Measurements from ENCODE around the gene MOGAT3. TPM values are rescaled to one million over a fixed set of nuclear protein-coding genes. Genes with fewer than 3 reads are reported as not detected.

Gene MOGAT3
- total RNA-seq, 1 experiment from 2014 or later: not detected

- Histone ChIP-seq H4K20me1 (ENCODE audit: insufficient read depth) (peaks cover 23% of the 10 kb centered on the region; the same call in 1 of the 2 replicates), H2AFZ (peak overlapping the region; percentile 94; the same call in 1 of the 2 replicates), H3K27me3 (ENCODE audit: insufficient read depth, low read depth) (no peaks in the 10 kb centered on the region), H3K27ac (no peak overlapping the region), H3K79me2 (ENCODE audit: low read depth) (peaks cover 37% of the 10 kb centered on the region), H3K9me3 (ENCODE audit: insufficient read depth, low read depth) (no peaks in the 10 kb centered on the region), H3K9me2 (ENCODE audit: insufficient read depth) (no peaks in the 10 kb centered on the region), H3K36me3 (ENCODE audit: low read depth) (0 out of 2 replicates have a peak, but pooled peaks cover 9% of the 10 kb centered on the region), H3K4me3 (peak overlapping the region; percentile 98), H3K4me2 (peak overlapping the region; percentile 92), H3K4me1 (replicated peaks; ENCODE audit: insufficient read depth) (peaks cover 16% of the 10 kb centered on the region), H3F3A (ENCODE audit: insufficient read depth, low read depth) (peaks cover 22% of the 10 kb centered on the region; the same call in 1 of the 2 replicates)
- POLR2A ChIA-PET (ENCODE audit: unreplicated experiment): interaction anchor here (0.7 kb wide), 1 partner anchor 57 kb away, joined by 5 read pairs; no protein-coding TSS in a partner anchor
- BruUV-seq (replicated peaks): no TSS peak
- no peak for DNase-seq
- no peak for TF ChIP-seq EZH2 (IDR thresholded peaks at IDR 0.05; ENCODE audit: low read depth)
- TF ChIP-seq CTCF (conservative IDR thresholded peaks at IDR 0.05): peak; percentile 91; the same call in 1 of the 2 replicates
- intact Hi-C loops (cut with micrococcal nuclease; ENCODE audit: unreplicated experiment): loop anchor here (1.0 kb wide), 4 partner anchors 8 to 100 kb away; partner anchors contain the start of gene ZNHIT1
- CTCF ChIA-PET: interaction anchor here (0.5 to 2.1 kb wide), 9 partner anchors 11 to 538 kb away, joined by 3 to 22 read pairs (median 4); partner anchors contain the start of genes PLOD3, POP7, SLC12A9 and ZNHIT1
These were observed 43.0 kb upstream of the MOGAT3 start for GRCh38 chr7:101243646-101244374.

DNA sequence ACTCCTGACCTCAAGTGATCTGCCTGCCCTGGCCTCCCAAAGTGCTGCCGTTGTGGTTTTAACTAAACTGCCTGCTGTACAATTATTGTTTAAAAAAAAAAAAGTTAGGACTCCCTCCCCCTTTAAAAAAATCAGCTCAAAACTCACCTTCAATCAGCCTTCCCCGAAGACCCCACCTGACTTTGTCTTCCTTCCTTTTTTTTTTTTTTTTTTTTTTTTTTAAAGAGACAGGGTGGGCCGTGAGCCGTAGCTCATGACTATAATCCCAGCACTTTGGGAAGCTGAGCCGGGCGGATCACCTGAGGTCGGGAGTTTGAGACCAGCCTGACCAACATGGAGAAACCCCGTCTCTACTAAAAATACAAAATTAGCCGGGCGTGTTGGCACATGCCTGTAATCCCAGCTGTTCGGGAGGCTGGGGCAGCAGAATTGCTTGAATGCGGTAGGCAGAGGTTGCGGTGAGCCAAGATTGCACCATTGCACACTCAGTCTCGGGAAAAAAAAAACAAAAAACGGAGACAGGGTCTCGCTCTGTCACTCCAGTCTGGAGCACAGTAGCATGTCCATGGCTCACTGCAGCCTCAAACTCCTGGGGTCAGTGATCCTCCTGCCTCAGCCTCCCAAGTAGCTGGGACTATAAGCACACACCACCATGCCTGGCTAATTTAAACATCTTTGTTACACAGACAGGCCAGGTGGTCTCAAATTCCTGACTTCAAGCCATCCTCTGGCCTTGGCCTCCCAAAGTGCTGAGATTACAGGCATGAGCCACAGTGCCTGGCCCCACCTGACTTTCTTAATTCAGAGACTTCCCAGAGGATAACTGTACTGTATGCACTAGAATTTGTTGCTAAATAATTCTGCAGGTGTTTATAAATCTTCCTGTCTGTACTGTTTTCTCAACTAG is 40.9 kb upstream of the MOGAT3 start:
- POLR2A ChIA-PET (ENCODE audit: unreplicated experiment): interaction anchor here (0.6 kb wide), 2 partner anchors 9 to 123 kb away, joined by 6 to 25 read pairs; no protein-coding TSS in a partner anchor
- peaks cover 16% of the 10 kb centered on the region for H3K4me1 ChIP-seq (replicated peaks; ENCODE audit: insufficient read depth)
- H2AFZ ChIP-seq: no peak overlapping the region
- intact Hi-C loops (cut with micrococcal nuclease; ENCODE audit: unreplicated experiment): no loop called here
- DNase-seq: no peak
- CTCF ChIA-PET: interaction anchor here (0.6 kb wide), 1 partner anchor 109 kb away, joined by 4 read pairs; no protein-coding TSS in a partner anchor
- H3F3A ChIP-seq (ENCODE audit: insufficient read depth, low read depth): peaks cover 23% of the 10 kb centered on the region; the same call in 1 of the 2 replicates
- peaks cover 16% of the 10 kb centered on the region; the same call in 1 of the 2 replicates for H4K20me1 ChIP-seq (ENCODE audit: insufficient read depth)
- TF ChIP-seq CTCF (conservative IDR thresholded peaks at IDR 0.05): no peak
- TF ChIP-seq EZH2 (IDR thresholded peaks at IDR 0.05; ENCODE audit: low read depth): no peak
- no peaks in the 10 kb centered on the region for H3K9me3 ChIP-seq (ENCODE audit: insufficient read depth, low read depth)
- H3K27ac ChIP-seq: no peak overlapping the region
- H3K79me2 ChIP-seq (ENCODE audit: low read depth): peaks cover 32% of the 10 kb centered on the region
- no peak overlapping the region for H3K4me3 ChIP-seq
- H3K27me3 ChIP-seq (ENCODE audit: insufficient read depth, low read depth): no peaks in the 10 kb centered on the region
- no peaks in the 10 kb centered on the region for H3K9me2 ChIP-seq (ENCODE audit: insufficient read depth)
- 0 out of 2 replicates have a peak, but pooled peaks cover 9% of the 10 kb centered on the region for H3K36me3 ChIP-seq (ENCODE audit: low read depth)
- BruUV-seq (replicated peaks): no TSS peak
- no peak overlapping the region for H3K4me2 ChIP-seq

- H2AFZ ChIP-seq: no peak overlapping the region
- BruUV-seq (replicated peaks): no TSS peak
- no peaks in the 10 kb centered on the region for H3K27me3 ChIP-seq (ENCODE audit: insufficient read depth, low read depth)
- no peaks in the 10 kb centered on the region for H3K9me2 ChIP-seq (ENCODE audit: insufficient read depth)
- H3K36me3 ChIP-seq (ENCODE audit: low read depth): 0 out of 2 replicates have a peak, but pooled peaks cover 9% of the 10 kb centered on the region
- H3K79me2 ChIP-seq (ENCODE audit: low read depth): peaks cover 32% of the 10 kb centered on the region
- H3K4me1 ChIP-seq (replicated peaks; ENCODE audit: insufficient read depth): peaks cover 16% of the 10 kb centered on the region
- no peak overlapping the region for H3K4me3 ChIP-seq
- CTCF ChIA-PET: interaction anchor here (0.6 kb wide), 1 partner anchor 108 kb away, joined by 4 read pairs; no protein-coding TSS in a partner anchor
- H3K27ac ChIP-seq: no peak overlapping the region
- peaks cover 16% of the 10 kb centered on the region; the same call in 1 of the 2 replicates for H4K20me1 ChIP-seq (ENCODE audit: insufficient read depth)
- no peak overlapping the region for H3K4me2 ChIP-seq
- TF ChIP-seq CTCF (conservative IDR thresholded peaks at IDR 0.05) (no peak), EZH2 (IDR thresholded peaks at IDR 0.05; ENCODE audit: low read depth) (no peak)
- DNase-seq: no peak
- no peaks in the 10 kb centered on the region for H3K9me3 ChIP-seq (ENCODE audit: insufficient read depth, low read depth)
- H3F3A ChIP-seq (ENCODE audit: insufficient read depth, low read depth): peaks cover 16% of the 10 kb centered on the region; the same call in 1 of the 2 replicates
- POLR2A ChIA-PET (ENCODE audit: unreplicated experiment): interaction anchor here (0.6 kb wide), 2 partner anchors 9 to 122 kb away, joined by 6 to 25 read pairs; no protein-coding TSS in a partner anchor
- intact Hi-C loops (cut with micrococcal nuclease; ENCODE audit: unreplicated experiment): no loop called here
These were observed 40.2 kb upstream of the MOGAT3 start for GRCh38 chr7:101241015-101241363.
